Measurements from ENCODE around the gene ALK. TPM values are rescaled to one million over a fixed set of nuclear protein-coding genes. Genes with fewer than 3 reads are reported as not detected.

ALK gene
- total and polyA plus RNA-seq, 2 donors (not counting 1 experiment from before 2014, with no cell fraction given) = not detected

GRCh38 chr2:29388071-29388470 lies 533.3 kb downstream of the ALK start:
- Mint-ChIP-seq H3K9me3 (ENCODE audit: insufficient read depth) (no peaks in the 10 kb centered on the region), H3K27me3 (peaks cover 10% of the 10 kb centered on the region), H3K4me1 (no peaks in the 10 kb centered on the region), H3K4me3 (no peak overlapping the region), H3K27ac (no peak overlapping the region)
- TF ChIP-seq, protein P1, sequence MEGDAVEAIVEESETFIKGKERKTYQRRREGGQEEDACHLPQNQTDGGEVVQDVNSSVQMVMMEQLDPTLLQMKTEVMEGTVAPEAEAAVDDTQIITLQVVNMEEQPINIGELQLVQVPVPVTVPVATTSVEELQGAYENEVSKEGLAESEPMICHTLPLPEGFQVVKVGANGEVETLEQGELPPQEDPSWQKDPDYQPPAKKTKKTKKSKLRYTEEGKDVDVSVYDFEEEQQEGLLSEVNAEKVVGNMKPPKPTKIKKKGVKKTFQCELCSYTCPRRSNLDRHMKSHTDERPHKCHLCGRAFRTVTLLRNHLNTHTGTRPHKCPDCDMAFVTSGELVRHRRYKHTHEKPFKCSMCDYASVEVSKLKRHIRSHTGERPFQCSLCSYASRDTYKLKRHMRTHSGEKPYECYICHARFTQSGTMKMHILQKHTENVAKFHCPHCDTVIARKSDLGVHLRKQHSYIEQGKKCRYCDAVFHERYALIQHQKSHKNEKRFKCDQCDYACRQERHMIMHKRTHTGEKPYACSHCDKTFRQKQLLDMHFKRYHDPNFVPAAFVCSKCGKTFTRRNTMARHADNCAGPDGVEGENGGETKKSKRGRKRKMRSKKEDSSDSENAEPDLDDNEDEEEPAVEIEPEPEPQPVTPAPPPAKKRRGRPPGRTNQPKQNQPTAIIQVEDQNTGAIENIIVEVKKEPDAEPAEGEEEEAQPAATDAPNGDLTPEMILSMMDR (IDR thresholded peaks at IDR 0.05) = no peak
- no peak for TF ChIP-seq EZH2 (IDR thresholded peaks at IDR 0.05; ENCODE audit: borderline replicate concordance, insufficient read depth, low read depth, low read length, poor library complexity, severe bottlenecking)
- Histone ChIP-seq H4K20me1 (ENCODE audit: control insufficient read depth, insufficient read depth, low read length, poor library complexity, severe bottlenecking) (no peaks in the 10 kb centered on the region), H3K4me3 (ENCODE audit: control extremely low read depth in 1 of 5, extremely low read depth in 1 of 5, insufficient read depth in 1 of 5, low read depth in 2 of 5, low read length in 4 of 5) (no peak overlapping the region), H3K79me2 (ENCODE audit: control insufficient read depth, insufficient read depth, low read length) (no peaks in the 10 kb centered on the region), H3K4me2 (replicated peaks; ENCODE audit: low read depth, low read length, poor library complexity, severe bottlenecking) (no peak overlapping the region), H2AFZ (ENCODE audit: insufficient read depth, low read depth, low read length, poor library complexity, severe bottlenecking) (no peak overlapping the region), H3K4me1 (ENCODE audit: control insufficient read depth in 2 of 2, insufficient read depth in 2 of 2, low read length in 2 of 2) (no peaks in the 10 kb centered on the region), H3K27me3 (replicated peaks in 1 of 4; ENCODE audit: control extremely low read depth in 1 of 4, control insufficient read depth in 3 of 4, insufficient read depth in 4 of 4, low read length in 3 of 4) (no peaks in the 10 kb centered on the region), H3K27ac (ENCODE audit: low read length in 2 of 2) (no peak overlapping the region), H3K9ac (ENCODE audit: low read length) (no peak overlapping the region), H3K9me3 (ENCODE audit: control extremely low read depth in 1 of 3, control insufficient read depth in 2 of 3, insufficient read depth in 1 of 3, low read length in 2 of 3) (no peaks in the 10 kb centered on the region), H3K36me3 (replicated peaks in 1 of 2; ENCODE audit: control extremely low read depth in 1 of 2, control insufficient read depth in 1 of 2, extremely low read depth in 1 of 2, insufficient read depth in 2 of 2, low read length in 1 of 2) (no peaks in the 10 kb centered on the region)
- no peak for DNase-seq
- CTCF ChIA-PET = no interaction called here
- ATAC-seq (ENCODE audit: low read depth) = no peak
- intact Hi-C loops (cut with micrococcal nuclease) = no loop called here
- 96% methylated on average over 2 of the region's 2 CpGs for WGBS (ENCODE audit: insufficient coverage)
- POLR2A ChIA-PET = no interaction called here

GRCh38 chr2:29382486-29382885 lies 538.9 kb downstream of the ALK start:
- Histone ChIP-seq H2AFZ (ENCODE audit: insufficient read depth, low read depth, low read length, poor library complexity, severe bottlenecking) (no peak overlapping the region), H3K9me3 (ENCODE audit: control extremely low read depth in 1 of 3, control insufficient read depth in 2 of 3, insufficient read depth in 1 of 3, low read length in 2 of 3) (no peaks in the 10 kb centered on the region), H3K4me2 (replicated peaks; ENCODE audit: low read depth, low read length, poor library complexity, severe bottlenecking) (no peak overlapping the region), H3K27ac (ENCODE audit: low read length in 2 of 2) (no peak overlapping the region), H3K79me2 (ENCODE audit: control insufficient read depth, insufficient read depth, low read length) (no peaks in the 10 kb centered on the region), H3K36me3 (replicated peaks in 1 of 2; ENCODE audit: control extremely low read depth in 1 of 2, control insufficient read depth in 1 of 2, extremely low read depth in 1 of 2, insufficient read depth in 2 of 2, low read length in 1 of 2) (no peaks in the 10 kb centered on the region), H3K27me3 (replicated peaks in 1 of 4; ENCODE audit: control extremely low read depth in 1 of 4, control insufficient read depth in 3 of 4, insufficient read depth in 4 of 4, low read length in 3 of 4) (no peaks in the 10 kb centered on the region), H3K4me3 (ENCODE audit: control extremely low read depth in 1 of 5, extremely low read depth in 1 of 5, insufficient read depth in 1 of 5, low read depth in 2 of 5, low read length in 4 of 5) (no peak overlapping the region), H3K4me1 (ENCODE audit: control insufficient read depth in 2 of 2, insufficient read depth in 2 of 2, low read length in 2 of 2) (no peaks in the 10 kb centered on the region), H3K9ac (ENCODE audit: low read length) (no peak overlapping the region), H4K20me1 (ENCODE audit: control insufficient read depth, insufficient read depth, low read length, poor library complexity, severe bottlenecking) (no peaks in the 10 kb centered on the region)
- no peak overlapping the region for H3K4me3 Mint-ChIP-seq
- peaks cover 29% of the 10 kb centered on the region for H3K27me3 Mint-ChIP-seq
- H3K4me1 Mint-ChIP-seq = no peaks in the 10 kb centered on the region
- H3K9me3 Mint-ChIP-seq (ENCODE audit: insufficient read depth) = no peaks in the 10 kb centered on the region
- POLR2A ChIA-PET = no interaction called here
- DNase-seq (no peak), ATAC-seq (ENCODE audit: low read depth) (no peak)
- H3K27ac Mint-ChIP-seq = no peak overlapping the region
- intact Hi-C loops (cut with micrococcal nuclease) = no loop called here
- CTCF ChIA-PET = no interaction called here
- 33% methylated on average over 1 of the region's 2 CpGs for WGBS (ENCODE audit: insufficient coverage)
- no peak for TF ChIP-seq EZH2 (IDR thresholded peaks at IDR 0.05; ENCODE audit: borderline replicate concordance, insufficient read depth, low read depth, low read length, poor library complexity, severe bottlenecking)
- TF ChIP-seq, protein P1 (IDR thresholded peaks at IDR 0.05) = no peak
